Endodermal cell (in vitro differentiated cells): ENCODE measurements around the gene MCL1. TPM values are rescaled to one million over a fixed set of nuclear protein-coding genes. Genes with fewer than 3 reads are reported as not detected.
A peak's percentile ranks its signal among the peaks of the same experiment; 100 is the strongest.

Experiments
- DNase-seq: peaks from one replicate; pipeline ENCODE4 v3.0.0-alpha.2; 2017
- H3K27ac ChIP-seq: 2 replicates; pipeline ENCODE4 v1.5.1; 2013; ENCODE audit warnings: mild to moderate bottlenecking, low read depth, low read length, moderate library complexity
- H3K27me3 ChIP-seq: 2 replicates; pipeline ENCODE4 v1.6.1; 2013; ENCODE audit warnings: mild to moderate bottlenecking, low read length, moderate library complexity; ENCODE audit not compliant: insufficient read depth, control insufficient read depth, poor library complexity, severe bottlenecking
- H3K36me3 ChIP-seq: 2 replicates; pipeline ENCODE4 v1.7.0; 2013; ENCODE audit warnings: mild to moderate bottlenecking, low read length, moderate library complexity; ENCODE audit not compliant: control insufficient read depth, insufficient read depth
- H3K4me1 ChIP-seq: one replicate; pipeline ENCODE4 v1.7.0; 2013; ENCODE audit warnings: low read length; ENCODE audit not compliant: control insufficient read depth, insufficient read depth
- H3K4me3 ChIP-seq: 2 replicates; pipeline ENCODE4 v1.5.1; 2013; ENCODE audit warnings: mild to moderate bottlenecking, low read length, moderate library complexity
- H3K9ac ChIP-seq: 2 replicates; pipeline ENCODE4 v1.6.1; 2013; ENCODE audit warnings: mild to moderate bottlenecking, low read length, moderate library complexity; ENCODE audit not compliant: poor library complexity, severe bottlenecking; ENCODE audit errors: extremely low read depth
- H3K9me3 ChIP-seq: 2 replicates; pipeline ENCODE4 v1.6.1; 2013; ENCODE audit warnings: mild to moderate bottlenecking, low read length, moderate library complexity; ENCODE audit not compliant: control insufficient read depth
- H3K27ac Mint-ChIP-seq: 2 replicates; pipeline ENCODE4 v1.8.0; 2020; ENCODE audit warnings: mixed read lengths
- H3K27me3 Mint-ChIP-seq: 2 replicates; pipeline ENCODE4 v1.8.0; 2021; ENCODE audit warnings: mild to moderate bottlenecking, mixed read lengths; ENCODE audit not compliant: insufficient read depth
- H3K36me3 Mint-ChIP-seq: 2 replicates; pipeline ENCODE4 v1.8.0; 2020; ENCODE audit warnings: low read depth, mixed read lengths
- H3K4me1 Mint-ChIP-seq: 2 replicates; pipeline ENCODE4 v1.8.0; 2020; ENCODE audit warnings: mixed read lengths
- H3K4me3 Mint-ChIP-seq: 2 replicates; pipeline ENCODE4 v1.8.0; 2020; ENCODE audit warnings: mild to moderate bottlenecking, moderate library complexity, mixed read lengths
- H3K9me3 Mint-ChIP-seq: 2 replicates; pipeline ENCODE4 v1.8.0; 2020; ENCODE audit warnings: mild to moderate bottlenecking, mixed read lengths
- CTCF ChIP-seq: fragments of 200-600 bp; sonication (generic); conservative IDR thresholded peaks from 2 replicates; pipeline ENCODE4 v1.5.0; 2021; ENCODE audit warnings: antibody characterized with exemption, mild to moderate bottlenecking
- WGBS, 2 experiments: methylation state at CpG; one replicate each; pipeline versions ENCODE4 v1.1.5 to v1.1.7; 2013; ENCODE audit warnings: missing lambda C conversion rate in 2 of 2, mixed read lengths in 1 of 2; ENCODE audit not compliant: insufficient coverage in 1 of 2, insufficient read length in 1 of 2; 5-methylcytosine and 5-hydroxymethylcytosine counted together
- total RNA-seq, 2 donors: library from RNA; stranded (reverse); fragmentation: NEBNext Ultra II Directional in 1 of 2; extraction: Animal tissue kit (Norgen Biotek cat#: 25700) in 1 of 2; gene quantifications; 2 replicates in 1 of 2; 3 replicates in 1 of 2; pipeline ENCODE4 v1.2.1, GENCODE V29; 2021

The MCL1 gene
- total RNA-seq, 2 donors from 2014 or later: 133 to 173 TPM

DNA sequence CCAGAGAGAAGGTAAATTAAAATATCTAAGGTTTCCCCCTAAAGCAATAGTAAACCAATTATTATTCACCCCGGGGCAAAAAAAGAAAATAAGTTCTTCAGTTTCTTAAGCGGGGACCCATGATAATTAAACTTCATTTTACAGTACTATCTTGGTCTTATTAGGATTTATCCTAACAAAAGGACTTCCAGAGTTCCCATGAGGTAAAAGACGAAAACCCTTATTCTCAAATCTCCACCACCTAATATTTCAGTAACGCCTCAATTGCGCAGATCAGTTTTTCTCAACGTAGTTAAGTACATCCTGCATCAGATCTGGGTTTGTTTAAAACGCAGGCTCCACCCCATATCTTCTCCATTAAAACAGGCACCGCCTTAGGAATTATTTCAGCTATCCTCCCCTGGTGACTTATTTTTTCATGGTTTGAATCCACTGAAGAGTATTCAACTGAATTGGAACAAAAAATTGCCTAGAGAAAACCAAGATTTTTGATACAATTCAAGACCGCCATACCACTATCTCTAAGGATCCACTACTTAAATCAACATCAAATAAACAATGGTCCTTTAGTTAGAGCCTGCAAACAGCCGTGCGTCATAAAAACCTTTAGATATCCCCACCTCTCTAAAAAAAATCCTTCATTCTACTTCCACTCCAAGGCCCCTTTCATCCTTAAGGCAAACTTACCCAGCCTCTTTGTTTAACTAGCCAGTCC lies 1.7 kb downstream of the MCL1 start:
- Histone ChIP-seq H3K9ac (peak overlapping the region; percentile 100), H3K9me3 (no peaks in the 10 kb centered on the region), H3K4me3 (peak overlapping the region; percentile 92), H3K27ac (peak overlapping the region; percentile 100), H3K4me1 (peaks cover 6% of the 10 kb centered on the region), H3K27me3 (no peaks in the 10 kb centered on the region), H3K36me3 (peaks cover 61% of the 10 kb centered on the region)
- Mint-ChIP-seq H3K27ac (peak overlapping the region; percentile 100), H3K27me3 (no peaks in the 10 kb centered on the region), H3K36me3 (peaks cover 62% of the 10 kb centered on the region), H3K9me3 (no peaks in the 10 kb centered on the region), H3K4me3 (peak overlapping the region; percentile 98), H3K4me1 (peaks cover 25% of the 10 kb centered on the region)
- no peak for DNase-seq
- WGBS, 2 experiments: 1 to 3% methylated on average over 9 to 11 of the region's 11 CpGs
- no peak for TF ChIP-seq CTCF

GRCh38 chr1:150576794-150577556 lies 2.4 kb downstream of the MCL1 start:
- H3K9me3 Mint-ChIP-seq: no peaks in the 10 kb centered on the region
- H3K27me3 Mint-ChIP-seq: no peaks in the 10 kb centered on the region
- H3K27me3 ChIP-seq: no peaks in the 10 kb centered on the region
- no peaks in the 10 kb centered on the region for H3K9me3 ChIP-seq
- peak overlapping the region; percentile 100 for H3K9ac ChIP-seq
- peak overlapping the region; percentile 100 for H3K27ac Mint-ChIP-seq
- peak; percentile 40 for DNase-seq
- H3K4me3 ChIP-seq: peak overlapping the region; percentile 92
- peak overlapping the region; percentile 98 for H3K4me3 Mint-ChIP-seq
- TF ChIP-seq CTCF: no peak
- WGBS, 2 experiments: 21 to 30% methylated on average over 2 of the region's 2 CpGs
- H3K36me3 ChIP-seq: peaks cover 68% of the 10 kb centered on the region
- peaks cover 25% of the 10 kb centered on the region for H3K4me1 Mint-ChIP-seq
- peaks cover 69% of the 10 kb centered on the region for H3K36me3 Mint-ChIP-seq
- peaks cover 6% of the 10 kb centered on the region for H3K4me1 ChIP-seq
- no peak overlapping the region for H3K27ac ChIP-seq

DNA sequence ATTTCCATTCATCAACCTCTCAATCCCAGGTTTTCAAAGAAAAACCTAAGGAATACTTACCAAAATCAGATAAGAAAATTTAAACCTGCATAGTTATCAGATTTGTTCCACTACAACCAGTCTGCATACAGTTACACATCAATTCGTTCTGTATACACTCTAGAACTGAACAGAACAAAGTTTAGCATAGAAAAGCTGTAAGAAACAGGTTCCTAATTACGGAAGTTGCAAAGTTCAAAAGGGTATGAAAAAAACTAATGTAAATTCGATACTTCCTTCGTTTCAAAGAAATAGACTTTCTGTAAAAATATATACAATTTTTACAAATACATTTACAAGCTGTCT lies 3.1 kb downstream of the MCL1 start:
- peak overlapping the region; percentile 46 for H3K27ac Mint-ChIP-seq
- peaks cover 74% of the 10 kb centered on the region for H3K36me3 Mint-ChIP-seq
- Histone ChIP-seq H3K27ac (no peak overlapping the region), H3K4me1 (peaks cover 6% of the 10 kb centered on the region), H3K9me3 (no peaks in the 10 kb centered on the region), H3K36me3 (peaks cover 72% of the 10 kb centered on the region), H3K9ac (peak overlapping the region; percentile 100), H3K27me3 (no peaks in the 10 kb centered on the region), H3K4me3 (peak overlapping the region; percentile 92)
- peaks cover 25% of the 10 kb centered on the region for H3K4me1 Mint-ChIP-seq
- no peaks in the 10 kb centered on the region for H3K27me3 Mint-ChIP-seq
- no peak for DNase-seq
- peak overlapping the region; percentile 98 for H3K4me3 Mint-ChIP-seq
- no peaks in the 10 kb centered on the region for H3K9me3 Mint-ChIP-seq
- TF ChIP-seq CTCF: no peak
- WGBS, 2 experiments: 34 to 60% methylated on average over 2 to 4 of the region's 4 CpGs
